GM23338 (cell line): ENCODE results near the gene CRTC3. TPM values are rescaled to one million over a fixed set of nuclear protein-coding genes. Genes with fewer than 3 reads are reported as not detected.

Experiments
- ATAC-seq: fragments of 200-7000 bp; cut with Tn5 transposase; 3 replicates; pipeline ENCODE4 v1.9.1; 2020
- DNase-seq: peaks from one replicate; pipeline ENCODE4 v3.0.0-alpha.2; 2015; ENCODE audit warnings: low spot score
- H2AFZ ChIP-seq: fragments of 200-600 bp; sonication (generic); 2 replicates; pipeline ENCODE4 v1.8.0; 2016; ENCODE audit warnings: antibody characterized with exemption, mild to moderate bottlenecking, moderate library complexity
- H3F3A ChIP-seq: fragments of 200-600 bp; sonication (generic); replicated peaks from 2 replicates; pipeline ENCODE4 v1.8.0; 2017; ENCODE audit warnings: antibody characterized with exemption, mixed run types, low read depth
- H3K27ac ChIP-seq: fragments of 200-600 bp; sonication (generic); 2 replicates; pipeline ENCODE4 v1.6.1; 2016; ENCODE audit warnings: low read depth
- H3K27me3 ChIP-seq: fragments of 200-600 bp; sonication (generic); 2 replicates; pipeline ENCODE4 v1.8.0; 2016; ENCODE audit warnings: mild to moderate bottlenecking, mixed run types, moderate library complexity; ENCODE audit not compliant: insufficient read depth
- H3K36me3 ChIP-seq: fragments of 200-600 bp; sonication (generic); 2 replicates; pipeline ENCODE4 v1.8.0; 2016; ENCODE audit warnings: mild to moderate bottlenecking; ENCODE audit not compliant: insufficient read depth
- H3K4me1 ChIP-seq: fragments of 200-600 bp; sonication (generic); 2 replicates; pipeline ENCODE4 v1.8.0; 2016; ENCODE audit warnings: mild to moderate bottlenecking, moderate library complexity; ENCODE audit not compliant: insufficient read depth
- H3K4me2 ChIP-seq: fragments of 200-600 bp; sonication (generic); 2 replicates; pipeline ENCODE4 v1.7.1; 2017; ENCODE audit warnings: mixed run types
- H3K4me3 ChIP-seq: fragments of 200-600 bp; sonication (generic); 2 replicates; pipeline ENCODE4 v1.6.1; 2016; ENCODE audit warnings: mixed run types
- H3K79me2 ChIP-seq: fragments of 200-600 bp; sonication (generic); replicated peaks from 2 replicates; pipeline ENCODE4 v1.8.0; 2017; ENCODE audit warnings: mild to moderate bottlenecking; ENCODE audit not compliant: insufficient read depth
- H3K9me2 ChIP-seq: fragments of 200-600 bp; sonication (generic); 2 replicates; pipeline ENCODE4 v1.8.0; 2017; ENCODE audit not compliant: insufficient read depth
- H4K20me1 ChIP-seq: fragments of 200-600 bp; sonication (generic); replicated peaks from 2 replicates; pipeline ENCODE4 v1.8.0; 2017; ENCODE audit warnings: mild to moderate bottlenecking; ENCODE audit not compliant: insufficient read depth
- H3K27ac Mint-ChIP-seq: 2 replicates; pipeline ENCODE4 v1.8.0; 2020; ENCODE audit warnings: inconsistent platforms, mild to moderate bottlenecking, moderate library complexity, mixed read lengths
- H3K27me3 Mint-ChIP-seq: 3 replicates; pipeline ENCODE4 v1.8.0; 2022; ENCODE audit warnings: low read depth, mild to moderate bottlenecking, moderate library complexity, mixed read lengths, inconsistent platforms; ENCODE audit not compliant: insufficient read depth, poor library complexity
- H3K36me3 Mint-ChIP-seq: 3 replicates; pipeline ENCODE4 v1.8.0; 2021; ENCODE audit warnings: low read depth, mild to moderate bottlenecking, inconsistent platforms, moderate library complexity, mixed read lengths
- H3K4me1 Mint-ChIP-seq: 3 replicates; pipeline ENCODE4 v1.8.0; 2020; ENCODE audit warnings: mild to moderate bottlenecking, inconsistent platforms, mixed read lengths
- H3K4me3 Mint-ChIP-seq: 3 replicates; pipeline ENCODE4 v1.8.0; 2021; ENCODE audit warnings: moderate library complexity, mild to moderate bottlenecking, inconsistent platforms, mixed read lengths
- H3K9me3 Mint-ChIP-seq: 3 replicates; pipeline ENCODE4 v1.8.0; 2020; ENCODE audit warnings: moderate library complexity, mild to moderate bottlenecking, inconsistent platforms, mixed read lengths
- CREB1 ChIP-seq: fragments of 250-450 bp; sonication (Bioruptor Pico); IDR thresholded peaks from 2 replicates; pipeline ENCODE4 v1.5.0; 2020; ENCODE audit warnings: low read depth, mild to moderate bottlenecking, moderate library complexity
- EZH2 ChIP-seq: fragments of 200-600 bp; sonication (generic); IDR thresholded peaks from one replicate; pipeline ENCODE4 v1.8.0; 2017; ENCODE audit warnings: antibody characterized with exemption, mild to moderate bottlenecking, low read depth; ENCODE audit not compliant: unreplicated experiment
- NANOG ChIP-seq: IDR thresholded peaks from 2 replicates; pipeline ENCODE4 v1.6.1; 2016; ENCODE audit warnings: antibody characterized with exemption, borderline replicate concordance
- POLR2AphosphoS5 ChIP-seq: IDR thresholded peaks from 2 replicates; pipeline ENCODE4 v1.6.1; 2016; ENCODE audit warnings: antibody characterized with exemption, low read depth
- STAT1 ChIP-seq: IDR thresholded peaks from one replicate; pipeline ENCODE4 v1.6.1; 2016; ENCODE audit warnings: antibody characterized with exemption; ENCODE audit not compliant: unreplicated experiment
- ZNF114 ChIP-seq: fragments of 250-450 bp; sonication (Bioruptor Pico); IDR thresholded peaks from 2 replicates; pipeline ENCODE4 v1.5.0; 2020; ENCODE audit warnings: mild to moderate bottlenecking, moderate library complexity
- polyA plus RNA-seq: library from polyadenylated mRNA; unstranded; fragments of >200 nt; fragmentation: Nextera tagmentation; extraction: Ambion mirVana; gene quantifications from 2 replicates; pipeline ENCODE4 v1.2.1, GENCODE V29; 2016
- total RNA-seq: library from RNA; depleted of rRNA; stranded (reverse); fragments of >200 nt; shearing (Covaris generic); gene quantifications from 2 replicates; pipeline ENCODE4 v1.2.3, GENCODE V29; 2014
- TF ChIP-seq, protein P1 (sequence below), 2 experiments: fragments of 200-600 bp in 1 of 2; sonication (generic) in 1 of 2; conservative IDR thresholded peaks; 2 replicates each; pipeline versions ENCODE4 v1.5.1 to v1.6.1; 2016 to 2017; ENCODE audit warnings: antibody characterized with exemption in 2 of 2, low read depth in 2 of 2, mild to moderate bottlenecking in 2 of 2, moderate library complexity in 1 of 2
- TF ChIP-seq, protein P2 (sequence below): IDR thresholded peaks from one replicate; pipeline ENCODE4 v1.6.1; 2018; ENCODE audit warnings: antibody characterized with exemption; ENCODE audit not compliant: unreplicated experiment

CRTC3 gene
- total and polyA plus RNA-seq, 2 experiments from 2014 or later = 2.8 to 3.8 TPM

DNA sequence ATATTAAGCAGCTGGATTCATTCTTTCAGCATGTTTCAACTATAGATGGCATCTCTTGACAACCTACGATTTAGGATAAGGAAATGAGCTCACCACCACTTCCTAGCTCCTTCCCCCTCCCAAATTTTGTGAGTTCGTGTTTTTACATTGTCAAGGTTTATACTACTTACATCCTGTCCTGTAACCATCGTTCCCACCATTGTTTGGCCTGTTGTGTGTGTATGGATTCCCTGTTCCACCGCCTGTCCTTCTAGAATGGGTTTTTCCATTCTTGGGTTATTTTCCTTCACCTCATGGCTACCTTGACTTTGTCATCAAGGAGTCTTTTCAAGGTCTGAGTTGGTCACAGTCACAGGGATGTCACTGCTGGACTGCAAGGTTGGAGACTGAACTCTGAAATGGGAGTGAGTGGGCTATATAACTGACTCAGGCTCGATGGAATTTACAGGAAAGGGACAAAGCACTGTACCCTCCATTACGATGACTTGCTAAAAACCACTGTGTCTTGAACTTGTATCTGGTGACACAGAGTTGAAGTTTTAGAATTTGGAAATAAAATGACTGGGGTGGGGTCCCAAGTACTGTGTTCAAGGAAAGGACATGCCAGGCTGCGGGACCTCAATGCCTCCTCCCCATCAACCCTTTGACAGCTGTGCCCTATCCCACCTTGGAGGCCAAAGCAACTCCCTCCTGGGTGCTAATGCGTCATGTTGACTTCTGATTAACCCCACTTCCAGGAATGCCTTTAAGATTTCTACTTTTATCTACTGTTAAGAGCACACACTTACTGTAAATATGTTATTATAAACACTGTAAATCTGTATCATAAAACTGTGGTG, 120.6 kb downstream of the CRTC3 start:
- Histone ChIP-seq H3K4me3 (no peak overlapping the region), H3K9me2 (no peaks in the 10 kb centered on the region), H3K79me2 (no peaks in the 10 kb centered on the region), H3K27ac (no peak overlapping the region), H2AFZ (no peak overlapping the region), H3F3A (no peaks in the 10 kb centered on the region), H3K27me3 (no peaks in the 10 kb centered on the region), H3K36me3 (no peaks in the 10 kb centered on the region), H4K20me1 (no peaks in the 10 kb centered on the region), H3K4me1 (no peaks in the 10 kb centered on the region; the same call in 1 of the 2 replicates), H3K4me2 (no peak overlapping the region)
- TF ChIP-seq, protein P1, sequence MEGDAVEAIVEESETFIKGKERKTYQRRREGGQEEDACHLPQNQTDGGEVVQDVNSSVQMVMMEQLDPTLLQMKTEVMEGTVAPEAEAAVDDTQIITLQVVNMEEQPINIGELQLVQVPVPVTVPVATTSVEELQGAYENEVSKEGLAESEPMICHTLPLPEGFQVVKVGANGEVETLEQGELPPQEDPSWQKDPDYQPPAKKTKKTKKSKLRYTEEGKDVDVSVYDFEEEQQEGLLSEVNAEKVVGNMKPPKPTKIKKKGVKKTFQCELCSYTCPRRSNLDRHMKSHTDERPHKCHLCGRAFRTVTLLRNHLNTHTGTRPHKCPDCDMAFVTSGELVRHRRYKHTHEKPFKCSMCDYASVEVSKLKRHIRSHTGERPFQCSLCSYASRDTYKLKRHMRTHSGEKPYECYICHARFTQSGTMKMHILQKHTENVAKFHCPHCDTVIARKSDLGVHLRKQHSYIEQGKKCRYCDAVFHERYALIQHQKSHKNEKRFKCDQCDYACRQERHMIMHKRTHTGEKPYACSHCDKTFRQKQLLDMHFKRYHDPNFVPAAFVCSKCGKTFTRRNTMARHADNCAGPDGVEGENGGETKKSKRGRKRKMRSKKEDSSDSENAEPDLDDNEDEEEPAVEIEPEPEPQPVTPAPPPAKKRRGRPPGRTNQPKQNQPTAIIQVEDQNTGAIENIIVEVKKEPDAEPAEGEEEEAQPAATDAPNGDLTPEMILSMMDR (conservative IDR thresholded peaks at IDR 0.05; ENCODE audit: low read depth in 2 of 2) = no peak
- TF ChIP-seq CREB1 (CRISPR knock-in tag) (no peak), STAT1 (no peak), NANOG (no peak)
- TF ChIP-seq, protein P2, sequence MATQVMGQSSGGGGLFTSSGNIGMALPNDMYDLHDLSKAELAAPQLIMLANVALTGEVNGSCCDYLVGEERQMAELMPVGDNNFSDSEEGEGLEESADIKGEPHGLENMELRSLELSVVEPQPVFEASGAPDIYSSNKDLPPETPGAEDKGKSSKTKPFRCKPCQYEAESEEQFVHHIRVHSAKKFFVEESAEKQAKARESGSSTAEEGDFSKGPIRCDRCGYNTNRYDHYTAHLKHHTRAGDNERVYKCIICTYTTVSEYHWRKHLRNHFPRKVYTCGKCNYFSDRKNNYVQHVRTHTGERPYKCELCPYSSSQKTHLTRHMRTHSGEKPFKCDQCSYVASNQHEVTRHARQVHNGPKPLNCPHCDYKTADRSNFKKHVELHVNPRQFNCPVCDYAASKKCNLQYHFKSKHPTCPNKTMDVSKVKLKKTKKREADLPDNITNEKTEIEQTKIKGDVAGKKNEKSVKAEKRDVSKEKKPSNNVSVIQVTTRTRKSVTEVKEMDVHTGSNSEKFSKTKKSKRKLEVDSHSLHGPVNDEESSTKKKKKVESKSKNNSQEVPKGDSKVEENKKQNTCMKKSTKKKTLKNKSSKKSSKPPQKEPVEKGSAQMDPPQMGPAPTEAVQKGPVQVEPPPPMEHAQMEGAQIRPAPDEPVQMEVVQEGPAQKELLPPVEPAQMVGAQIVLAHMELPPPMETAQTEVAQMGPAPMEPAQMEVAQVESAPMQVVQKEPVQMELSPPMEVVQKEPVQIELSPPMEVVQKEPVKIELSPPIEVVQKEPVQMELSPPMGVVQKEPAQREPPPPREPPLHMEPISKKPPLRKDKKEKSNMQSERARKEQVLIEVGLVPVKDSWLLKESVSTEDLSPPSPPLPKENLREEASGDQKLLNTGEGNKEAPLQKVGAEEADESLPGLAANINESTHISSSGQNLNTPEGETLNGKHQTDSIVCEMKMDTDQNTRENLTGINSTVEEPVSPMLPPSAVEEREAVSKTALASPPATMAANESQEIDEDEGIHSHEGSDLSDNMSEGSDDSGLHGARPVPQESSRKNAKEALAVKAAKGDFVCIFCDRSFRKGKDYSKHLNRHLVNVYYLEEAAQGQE = no peak
- Mint-ChIP-seq H3K4me3 (no peak overlapping the region), H3K36me3 (no peaks in the 10 kb centered on the region), H3K27ac (no peak overlapping the region), H3K27me3 (peaks cover 15% of the 10 kb centered on the region), H3K9me3 (no peaks in the 10 kb centered on the region), H3K4me1 (peaks cover 19% of the 10 kb centered on the region)
- ATAC-seq (no peak), DNase-seq (no peak)

DNA sequence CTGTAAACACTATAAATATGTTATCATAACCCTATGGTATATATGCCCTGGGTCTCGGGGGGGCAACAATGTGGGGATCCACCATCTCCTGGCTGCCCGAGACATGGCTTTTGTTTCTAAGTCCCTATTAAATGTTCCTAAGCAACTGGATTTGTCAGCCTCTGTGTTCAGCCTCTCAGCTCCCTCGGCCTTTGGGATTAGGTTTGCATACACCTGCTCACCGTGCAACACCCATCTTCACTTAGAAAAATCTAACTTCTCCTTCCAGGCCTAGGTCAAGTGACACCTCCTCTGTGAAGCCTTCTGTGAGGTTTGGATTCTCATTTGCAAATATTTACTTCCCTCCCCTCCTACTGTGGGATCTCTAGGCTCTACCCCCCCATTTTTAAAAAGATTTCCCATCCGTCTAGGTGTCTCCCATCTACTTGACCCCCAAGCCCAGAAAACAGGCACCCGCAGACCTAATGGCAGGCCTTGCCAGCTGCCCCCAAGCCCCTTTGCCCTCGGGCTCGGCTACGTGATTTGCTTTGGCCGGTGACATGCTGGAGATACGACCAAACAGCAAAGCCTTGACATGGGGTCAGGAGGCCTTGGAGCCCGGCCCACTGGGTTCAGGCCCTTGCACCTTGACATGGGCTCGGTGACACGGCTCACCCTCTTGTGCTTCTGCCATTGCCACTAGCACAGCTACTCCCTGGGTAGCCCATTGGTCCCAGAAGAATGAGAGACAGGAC, 121.4 kb downstream of the CRTC3 start:
- Histone ChIP-seq H3K79me2 (no peaks in the 10 kb centered on the region), H2AFZ (no peak overlapping the region), H3K9me2 (no peaks in the 10 kb centered on the region), H3K4me3 (no peak overlapping the region), H3K36me3 (no peaks in the 10 kb centered on the region), H3F3A (no peaks in the 10 kb centered on the region), H3K4me1 (no peaks in the 10 kb centered on the region; the same call in 1 of the 2 replicates), H3K27me3 (no peaks in the 10 kb centered on the region), H4K20me1 (no peaks in the 10 kb centered on the region), H3K4me2 (no peak overlapping the region), H3K27ac (no peak overlapping the region)
- Mint-ChIP-seq H3K36me3 (no peaks in the 10 kb centered on the region), H3K9me3 (no peaks in the 10 kb centered on the region), H3K4me3 (no peak overlapping the region), H3K27me3 (peaks cover 9% of the 10 kb centered on the region), H3K4me1 (peaks cover 13% of the 10 kb centered on the region), H3K27ac (no peak overlapping the region)
- DNase-seq (no peak), ATAC-seq (no peak)
- TF ChIP-seq EZH2 = no peak
- TF ChIP-seq POLR2AphosphoS5 = no peak
- no peak for TF ChIP-seq ZNF114 (CRISPR knock-in tag)
